Fibroblast of lung (primary cell): ENCODE measurements around the gene LRP1. TPM values are rescaled to one million over a fixed set of nuclear protein-coding genes. Genes with fewer than 3 reads are reported as not detected.

Experiments used
- DNase-seq, 2 donors: peaks; one replicate each; pipeline versions ENCODE4 v3.0.0 to v3.0.0-alpha.2; 2010; ENCODE audit warnings: low read depth in 2 of 2
- H2AFZ ChIP-seq: 2 replicates; pipeline ENCODE4 v1.5.1; 2012; ENCODE audit warnings: low read length, control low read depth, inconsistent platforms
- H3K27ac ChIP-seq: 2 replicates; pipeline ENCODE4 v1.5.1; 2011; ENCODE audit warnings: low read length, control low read depth; ENCODE audit not compliant: insufficient read depth
- H3K27me3 ChIP-seq: 2 replicates; pipeline ENCODE4 v1.5.1; 2011; ENCODE audit warnings: mild to moderate bottlenecking, low read length; ENCODE audit not compliant: control insufficient read depth, insufficient read depth
- H3K36me3 ChIP-seq: 2 replicates; pipeline ENCODE4 v1.5.1; 2011; ENCODE audit warnings: low read length; ENCODE audit not compliant: control insufficient read depth, insufficient read depth
- H3K4me1 ChIP-seq: 2 replicates; pipeline ENCODE4 v1.5.1; 2011; ENCODE audit warnings: low read length; ENCODE audit not compliant: control insufficient read depth, insufficient read depth; ENCODE audit errors: extremely low read depth
- H3K4me2 ChIP-seq: 2 replicates; pipeline ENCODE4 v1.5.1; 2011; ENCODE audit warnings: low read length, control low read depth; ENCODE audit not compliant: insufficient read depth; ENCODE audit errors: extremely low read depth
- H3K4me3 ChIP-seq, 4 experiments: fragments of 200-600 bp in 1 of 4; sonication (generic) in 1 of 4; replicated peaks in 1 of 4; 2 replicates each; pipeline ENCODE4 v1.5.1; 2011 to 2016; ENCODE audit warnings: low read length in 4 of 4, low read depth in 3 of 4, mild to moderate bottlenecking in 3 of 4, control low read depth in 2 of 4, inconsistent platforms in 1 of 4, mixed read lengths in 1 of 4; ENCODE audit not compliant: insufficient read depth in 1 of 4; ENCODE audit errors: control extremely low read depth in 1 of 4
- H3K79me2 ChIP-seq: 2 replicates; pipeline ENCODE4 v1.5.1; 2012; ENCODE audit warnings: mild to moderate bottlenecking, low read length, inconsistent platforms; ENCODE audit not compliant: control insufficient read depth, insufficient read depth
- H3K9ac ChIP-seq: 2 replicates; pipeline ENCODE4 v1.5.1; 2011; ENCODE audit warnings: mild to moderate bottlenecking, low read length, control low read depth; ENCODE audit not compliant: insufficient read depth
- H3K9me3 ChIP-seq: 2 replicates; pipeline ENCODE4 v1.5.1; 2012; ENCODE audit warnings: low read depth, low read length; ENCODE audit not compliant: control insufficient read depth, insufficient read depth
- H4K20me1 ChIP-seq: 2 replicates; pipeline ENCODE4 v1.5.1; 2011; ENCODE audit warnings: low read length; ENCODE audit not compliant: control insufficient read depth, insufficient read depth; ENCODE audit errors: extremely low read depth
- CTCF ChIP-seq, 2 donors: IDR thresholded peaks in 1 of 2; conservative IDR thresholded peaks in 1 of 2; 1 replicate in 1 of 2; 2 replicates in 1 of 2; pipeline ENCODE4 v1.5.1; 2011 to 2012; ENCODE audit warnings: low read length in 2 of 2, control low read depth in 1 of 2, inconsistent platforms in 1 of 2, low read depth in 1 of 2, mild to moderate bottlenecking in 1 of 2
- EZH2 ChIP-seq: IDR thresholded peaks from 2 replicates; pipeline ENCODE4 v1.5.1; 2012; ENCODE audit warnings: low read length, control low read depth, mild to moderate bottlenecking; ENCODE audit errors: missing control alignments
- polyA plus RNA-seq, 2 donors: library from polyadenylated mRNA; depleted of rRNA in 1 of 2; stranded (reverse) in 1 of 2; unstranded in 1 of 2; fragments of >200 nt; gene quantifications; 2 replicates each; pipeline ENCODE4 v1.2.1, GENCODE V29; 2011 to 2012; ENCODE audit warnings: missing spikeins in 1 of 2
- total RNA-seq: library from RNA; depleted of rRNA; stranded (reverse); fragments of >200 nt; gene quantifications from 2 replicates; pipeline ENCODE4 v1.2.1, GENCODE V29; 2014

The LRP1 gene
- total and polyA plus RNA-seq, 2 donors (not counting 1 experiment from before 2014, with no cell fraction given): 92.2 to 464 TPM

GRCh38 chr12:57110104-57111030 lies 17.9 kb upstream of the LRP1 start:
- DNase-seq: peak in 1 of 2 donors; percentile 50

GRCh38 chr12:57111031-57111734 lies 17.1 kb upstream of the LRP1 start, which contains the start of gene STAT6:
Gene STAT6 (minus strand): TSS chr12:57111362. CDS start chr12:57108278, 3,084 bp downstream.
- TF ChIP-seq EZH2: no peak
- TF ChIP-seq CTCF (conservative IDR thresholded peaks at IDR 0.05 in 1 of 2, IDR thresholded peaks at IDR 0.05 in 1 of 2; ENCODE audit: low read depth in 1 of 2, low read length in 2 of 2): no peak
- Histone ChIP-seq H3K4me3 (peak within 1 kb of the TSS; percentile 77 to 95 (median 86)), H2AFZ (no peak within 1 kb of the TSS), H4K20me1 (no peaks in the 10 kb centered on the region), H3K9me3 (no peaks in the 10 kb centered on the region), H3K27me3 (no peaks in the 10 kb centered on the region), H3K9ac (peak within 1 kb of the TSS; percentile 79), H3K27ac (peak within 1 kb of the TSS; percentile 98), H3K36me3 (peaks cover 7% of the 10 kb centered on the region), H3K4me1 (peaks cover 6% of the 10 kb centered on the region), H3K79me2 (peaks cover 21% of the 10 kb centered on the region), H3K4me2 (peak within 1 kb of the TSS; percentile 99)
- DNase-seq: peak; percentile 76 to 90

More at GRCh38 chr12:57110104-57111030, 17.9 kb upstream of the LRP1 start:
- Histone ChIP-seq H2AFZ (no peak overlapping the region), H3K9ac (peak overlapping the region; percentile 79), H3K27ac (peak overlapping the region; percentile 98), H3K4me2 (peak overlapping the region; percentile 99), H3K9me3 (no peaks in the 10 kb centered on the region), H3K36me3 (peaks cover 9% of the 10 kb centered on the region), H3K4me3 (peak overlapping the region; percentile 77 to 95 (median 86)), H3K27me3 (no peaks in the 10 kb centered on the region), H4K20me1 (no peaks in the 10 kb centered on the region), H3K79me2 (peaks cover 21% of the 10 kb centered on the region), H3K4me1 (peaks cover 6% of the 10 kb centered on the region)
- TF ChIP-seq CTCF (conservative IDR thresholded peaks at IDR 0.05 in 1 of 2, IDR thresholded peaks at IDR 0.05 in 1 of 2; ENCODE audit: low read depth in 1 of 2, low read length in 2 of 2) (no peak), EZH2 (no peak)
